Measurements from ENCODE around the gene HIRA. TPM values are rescaled to one million over a fixed set of nuclear protein-coding genes. Genes with fewer than 3 reads are reported as not detected.

Gene HIRA
- total and polyA plus RNA-seq, 9 of the 15 experiments (the other 6 are each of a cell fraction or from before 2014, with no cell fraction given): 0.96 to 132 (median 58.4) TPM

DNA sequence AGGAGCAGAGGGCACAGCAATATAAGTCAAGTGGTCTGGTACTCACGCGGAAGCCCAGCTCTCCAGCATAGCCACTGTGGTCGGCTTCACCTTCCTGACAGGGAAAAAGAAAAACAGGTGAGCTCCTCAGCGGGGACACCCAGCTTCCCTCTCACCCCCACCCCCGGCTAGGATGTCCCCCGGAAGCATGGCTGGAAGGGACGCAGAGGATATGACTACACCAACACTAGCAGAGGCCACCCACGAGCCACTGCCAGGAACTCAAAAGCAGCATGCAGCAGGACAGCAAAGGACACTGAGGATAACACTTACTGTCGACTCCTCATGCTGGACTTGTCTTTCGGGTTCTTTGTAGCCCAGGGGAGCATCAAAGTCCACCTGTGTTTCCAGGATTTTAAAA is 25.0 kb upstream of the HIRA start (continued):
- TF ChIP-seq FOXM1 (IDR thresholded peaks at IDR 0.05; ENCODE audit: low read depth) (no peak), FOXM1 (CRISPR knock-in tag; IDR thresholded peaks at IDR 0.05; ENCODE audit: low read depth) (no peak), FOSL1 (tag; conservative IDR thresholded peaks at IDR 0.05) (no peak), ZNF609 (CRISPR knock-in tag; IDR thresholded peaks at IDR 0.05; ENCODE audit: borderline replicate concordance) (no peak), SNRNP70 (optimal IDR thresholded peaks at IDR 0.05; ENCODE audit: low read depth, low read length) (peak; percentile 66), GTF2F1 (IDR thresholded peaks at IDR 0.05; ENCODE audit: low read depth, low read length) (no peak), ZNF121 (CRISPR knock-in tag; conservative IDR thresholded peaks at IDR 0.05) (no peak), NBN (IDR thresholded peaks at IDR 0.05; ENCODE audit: low read depth) (no peak), ZNF24 (IDR thresholded peaks at IDR 0.05) (no peak), KLF13 (tag; IDR thresholded peaks at IDR 0.05; ENCODE audit: borderline replicate concordance, low read depth) (peak; percentile 38; the same call in 1 of the 2 replicates), NONO (IDR thresholded peaks at IDR 0.05; ENCODE audit: low read depth in 2 of 2, low read length in 1 of 2) (no peak)
- TF ChIP-seq, protein P1, sequence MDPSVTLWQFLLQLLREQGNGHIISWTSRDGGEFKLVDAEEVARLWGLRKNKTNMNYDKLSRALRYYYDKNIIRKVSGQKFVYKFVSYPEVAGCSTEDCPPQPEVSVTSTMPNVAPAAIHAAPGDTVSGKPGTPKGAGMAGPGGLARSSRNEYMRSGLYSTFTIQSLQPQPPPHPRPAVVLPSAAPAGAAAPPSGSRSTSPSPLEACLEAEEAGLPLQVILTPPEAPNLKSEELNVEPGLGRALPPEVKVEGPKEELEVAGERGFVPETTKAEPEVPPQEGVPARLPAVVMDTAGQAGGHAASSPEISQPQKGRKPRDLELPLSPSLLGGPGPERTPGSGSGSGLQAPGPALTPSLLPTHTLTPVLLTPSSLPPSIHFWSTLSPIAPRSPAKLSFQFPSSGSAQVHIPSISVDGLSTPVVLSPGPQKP (CRISPR knock-in tag; IDR thresholded peaks at IDR 0.05): no peak
- TF ChIP-seq, protein P2, sequence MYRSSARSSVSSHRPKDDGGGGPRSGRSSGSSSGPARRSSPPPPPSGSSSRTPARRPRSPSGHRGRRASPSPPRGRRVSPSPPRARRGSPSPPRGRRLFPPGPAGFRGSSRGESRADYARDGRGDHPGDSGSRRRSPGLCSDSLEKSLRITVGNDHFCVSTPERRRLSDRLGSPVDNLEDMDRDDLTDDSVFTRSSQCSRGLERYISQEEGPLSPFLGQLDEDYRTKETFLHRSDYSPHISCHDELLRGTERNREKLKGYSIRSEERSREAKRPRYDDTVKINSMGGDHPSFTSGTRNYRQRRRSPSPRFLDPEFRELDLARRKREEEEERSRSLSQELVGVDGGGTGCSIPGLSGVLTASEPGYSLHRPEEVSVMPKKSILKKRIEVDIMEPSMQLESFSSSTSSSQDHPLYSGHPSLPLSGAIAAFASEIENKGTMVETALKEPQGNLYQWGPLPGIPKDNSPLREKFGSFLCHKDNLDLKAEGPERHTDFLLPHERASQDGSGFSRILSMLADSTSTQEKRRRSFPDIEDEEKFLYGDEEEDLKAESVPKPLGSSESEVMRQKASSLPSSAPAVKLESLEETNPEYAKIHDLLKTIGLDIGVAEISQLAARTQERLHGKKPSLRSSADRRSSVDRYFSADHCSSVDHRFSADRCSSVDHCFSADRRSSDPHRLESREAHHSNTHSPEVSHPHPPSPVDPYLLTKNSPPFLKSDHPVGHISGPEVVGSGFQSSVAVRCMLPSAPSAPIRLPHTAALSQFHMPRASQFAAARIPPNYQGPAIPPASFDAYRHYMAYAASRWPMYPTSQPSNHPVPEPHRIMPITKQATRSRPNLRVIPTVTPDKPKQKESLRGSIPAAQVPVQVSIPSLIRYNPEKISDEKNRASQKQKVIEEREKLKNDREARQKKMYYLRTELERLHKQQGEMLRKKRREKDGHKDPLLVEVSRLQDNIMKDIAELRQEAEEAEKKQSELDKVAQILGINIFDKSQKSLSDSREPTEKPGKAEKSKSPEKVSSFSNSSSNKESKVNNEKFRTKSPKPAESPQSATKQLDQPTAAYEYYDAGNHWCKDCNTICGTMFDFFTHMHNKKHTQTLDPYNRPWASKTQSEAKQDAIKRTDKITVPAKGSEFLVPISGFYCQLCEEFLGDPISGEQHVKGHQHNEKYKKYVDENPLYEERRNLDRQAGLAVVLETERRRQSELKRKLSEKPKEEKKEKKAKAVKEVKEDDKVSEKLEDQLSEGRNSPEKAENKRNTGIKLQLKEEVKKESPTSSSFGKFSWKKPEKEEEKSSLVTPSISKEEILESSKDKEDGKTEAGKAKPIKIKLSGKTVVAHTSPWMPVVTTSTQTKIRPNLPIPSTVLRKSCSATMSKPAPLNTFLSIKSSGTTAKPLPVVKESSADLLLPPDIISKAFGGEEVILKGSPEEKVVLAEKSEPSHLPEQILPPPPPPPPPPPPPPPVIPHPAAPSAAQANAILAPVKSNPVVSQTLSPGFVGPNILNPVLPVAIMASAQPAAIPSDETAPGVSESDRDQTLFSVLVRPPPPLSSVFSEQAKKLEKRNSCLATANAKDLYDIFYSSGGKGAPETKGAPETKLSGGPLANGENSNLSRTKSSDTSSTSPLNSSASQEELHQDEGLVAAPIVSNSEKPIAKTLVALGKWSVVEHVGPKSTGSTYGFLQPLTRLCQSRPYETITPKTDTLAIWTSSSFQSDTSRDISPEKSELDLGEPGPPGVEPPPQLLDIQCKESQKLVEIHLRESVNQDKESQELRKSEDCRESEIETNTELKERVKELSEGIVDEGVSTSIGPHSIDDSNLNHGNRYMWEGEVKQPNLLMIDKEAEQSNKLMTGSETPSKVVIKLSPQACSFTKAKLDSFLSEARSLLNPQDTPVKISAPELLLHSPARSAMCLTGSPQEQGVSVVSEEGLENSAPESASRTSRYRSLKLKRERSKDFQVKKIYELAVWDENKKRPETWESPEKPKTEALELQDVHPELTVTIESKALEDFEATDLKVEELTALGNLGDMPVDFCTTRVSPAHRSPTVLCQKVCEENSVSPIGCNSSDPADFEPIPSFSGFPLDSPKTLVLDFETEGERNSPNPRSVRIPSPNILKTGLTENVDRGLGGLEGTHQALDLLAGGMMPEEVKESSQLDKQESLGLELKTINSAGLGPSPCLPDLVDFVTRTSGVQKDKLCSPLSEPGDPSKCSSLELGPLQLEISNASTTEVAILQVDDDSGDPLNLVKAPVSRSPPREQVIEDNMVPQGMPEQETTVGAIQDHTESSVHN (IDR thresholded peaks at IDR 0.05; ENCODE audit: borderline replicate concordance in 1 of 2, low read depth in 1 of 2): no peak
